ENCODE measurements around the gene ADAM12. TPM values are rescaled to one million over a fixed set of nuclear protein-coding genes. Genes with fewer than 3 reads are reported as not detected.

The ADAM12 gene
- total and polyA plus RNA-seq, 2 of the 13 experiments (the other 11 are each of a cell fraction or from before 2014, with no cell fraction given): not detected

DNA sequence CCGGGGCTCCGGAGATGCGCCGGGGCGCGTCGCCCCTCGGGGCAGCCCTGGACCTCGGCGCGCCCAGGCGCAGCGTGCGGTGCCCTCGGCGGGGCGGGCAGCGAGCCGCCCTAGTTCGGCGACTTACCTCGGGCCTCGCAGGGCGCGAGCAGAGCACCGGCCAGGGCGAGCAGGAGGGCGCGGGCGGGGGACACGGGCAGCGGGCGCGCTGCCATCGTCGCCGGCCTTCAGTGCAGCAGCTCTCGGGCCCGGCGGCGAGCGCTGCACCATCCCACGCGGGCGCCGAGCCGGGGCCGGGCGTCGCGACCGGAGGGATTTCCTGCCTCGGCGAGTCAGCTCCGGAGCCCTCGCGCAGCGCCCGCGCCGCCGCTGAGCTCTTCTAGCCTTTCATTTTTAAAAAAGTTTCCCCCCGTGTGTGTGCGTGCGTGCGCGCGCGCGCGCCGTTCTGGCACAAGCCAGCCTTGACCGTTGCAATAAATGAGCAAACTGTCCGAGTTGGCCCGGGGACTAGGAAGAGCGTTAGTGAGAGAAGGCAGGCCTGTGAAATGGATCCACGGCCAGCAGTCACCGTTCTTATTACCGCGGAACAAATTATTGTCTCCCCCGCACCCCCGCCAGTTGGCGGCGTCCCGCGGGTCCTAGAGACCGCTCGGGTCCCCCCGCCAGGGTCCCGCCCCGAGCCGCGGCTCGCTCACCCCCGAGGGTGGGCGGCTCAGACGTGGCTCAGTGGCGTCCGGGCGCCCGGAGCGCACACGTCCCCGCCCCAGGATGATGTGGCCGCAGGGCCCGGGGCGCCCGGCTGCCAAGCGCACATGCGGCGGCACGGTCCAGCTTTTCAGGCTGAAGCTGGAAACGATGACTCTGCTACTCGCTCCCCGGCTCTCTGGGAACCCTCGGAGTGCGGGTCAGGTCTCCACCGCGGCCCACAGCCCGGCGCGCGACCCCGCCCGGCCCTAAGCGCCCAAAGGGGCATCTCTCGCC is at the start of gene ADAM12 (continued):
- TF ChIP-seq, protein P1, sequence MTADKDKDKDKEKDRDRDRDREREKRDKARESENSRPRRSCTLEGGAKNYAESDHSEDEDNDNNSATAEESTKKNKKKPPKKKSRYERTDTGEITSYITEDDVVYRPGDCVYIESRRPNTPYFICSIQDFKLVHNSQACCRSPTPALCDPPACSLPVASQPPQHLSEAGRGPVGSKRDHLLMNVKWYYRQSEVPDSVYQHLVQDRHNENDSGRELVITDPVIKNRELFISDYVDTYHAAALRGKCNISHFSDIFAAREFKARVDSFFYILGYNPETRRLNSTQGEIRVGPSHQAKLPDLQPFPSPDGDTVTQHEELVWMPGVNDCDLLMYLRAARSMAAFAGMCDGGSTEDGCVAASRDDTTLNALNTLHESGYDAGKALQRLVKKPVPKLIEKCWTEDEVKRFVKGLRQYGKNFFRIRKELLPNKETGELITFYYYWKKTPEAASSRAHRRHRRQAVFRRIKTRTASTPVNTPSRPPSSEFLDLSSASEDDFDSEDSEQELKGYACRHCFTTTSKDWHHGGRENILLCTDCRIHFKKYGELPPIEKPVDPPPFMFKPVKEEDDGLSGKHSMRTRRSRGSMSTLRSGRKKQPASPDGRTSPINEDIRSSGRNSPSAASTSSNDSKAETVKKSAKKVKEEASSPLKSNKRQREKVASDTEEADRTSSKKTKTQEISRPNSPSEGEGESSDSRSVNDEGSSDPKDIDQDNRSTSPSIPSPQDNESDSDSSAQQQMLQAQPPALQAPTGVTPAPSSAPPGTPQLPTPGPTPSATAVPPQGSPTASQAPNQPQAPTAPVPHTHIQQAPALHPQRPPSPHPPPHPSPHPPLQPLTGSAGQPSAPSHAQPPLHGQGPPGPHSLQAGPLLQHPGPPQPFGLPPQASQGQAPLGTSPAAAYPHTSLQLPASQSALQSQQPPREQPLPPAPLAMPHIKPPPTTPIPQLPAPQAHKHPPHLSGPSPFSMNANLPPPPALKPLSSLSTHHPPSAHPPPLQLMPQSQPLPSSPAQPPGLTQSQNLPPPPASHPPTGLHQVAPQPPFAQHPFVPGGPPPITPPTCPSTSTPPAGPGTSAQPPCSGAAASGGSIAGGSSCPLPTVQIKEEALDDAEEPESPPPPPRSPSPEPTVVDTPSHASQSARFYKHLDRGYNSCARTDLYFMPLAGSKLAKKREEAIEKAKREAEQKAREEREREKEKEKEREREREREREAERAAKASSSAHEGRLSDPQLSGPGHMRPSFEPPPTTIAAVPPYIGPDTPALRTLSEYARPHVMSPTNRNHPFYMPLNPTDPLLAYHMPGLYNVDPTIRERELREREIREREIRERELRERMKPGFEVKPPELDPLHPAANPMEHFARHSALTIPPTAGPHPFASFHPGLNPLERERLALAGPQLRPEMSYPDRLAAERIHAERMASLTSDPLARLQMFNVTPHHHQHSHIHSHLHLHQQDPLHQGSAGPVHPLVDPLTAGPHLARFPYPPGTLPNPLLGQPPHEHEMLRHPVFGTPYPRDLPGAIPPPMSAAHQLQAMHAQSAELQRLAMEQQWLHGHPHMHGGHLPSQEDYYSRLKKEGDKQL (CRISPR knock-in tag; IDR thresholded peaks at IDR 0.05; ENCODE audit: low read depth): no peak

DNA sequence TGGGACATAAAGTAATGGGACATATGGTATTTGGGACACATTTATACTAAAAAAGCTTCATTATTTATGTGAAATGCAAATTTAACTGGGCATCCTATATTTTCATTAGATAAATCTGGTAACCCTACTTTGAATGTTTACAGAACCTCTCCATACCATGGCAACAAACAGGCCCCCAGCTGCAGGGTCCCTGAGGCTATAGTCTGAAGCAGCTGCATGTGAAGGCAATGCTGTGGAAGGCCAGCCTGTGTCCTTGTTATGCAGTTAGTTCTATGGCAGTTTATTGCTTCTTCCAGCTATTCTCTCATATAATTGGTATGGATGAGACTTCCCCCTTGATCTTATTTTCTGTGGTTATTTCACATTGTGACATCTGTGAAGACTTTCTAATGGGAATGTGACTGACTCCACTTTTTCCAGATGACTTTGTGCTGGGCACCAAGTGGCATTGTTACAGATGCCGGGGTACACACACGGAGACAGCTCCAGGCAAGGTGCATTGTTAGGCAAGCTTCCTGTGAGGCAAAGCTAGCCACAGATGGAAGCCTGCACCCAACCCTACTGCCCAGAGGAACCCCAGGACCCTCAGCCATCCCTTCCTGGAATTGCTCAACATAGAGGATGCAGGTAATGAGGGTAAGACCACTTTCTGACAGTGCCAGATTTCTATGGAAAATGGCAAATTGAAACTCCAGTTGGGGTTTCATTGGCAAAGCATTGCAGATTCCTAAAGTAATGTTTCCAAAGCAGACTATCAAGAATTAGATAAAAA is 49.5 kb upstream of the ADAM12 start:
- Histone ChIP-seq H3K4me1 (ENCODE audit: insufficient read depth, low read length) (no peaks in the 10 kb centered on the region), H4K20me1 (ENCODE audit: insufficient read depth, low read length) (no peaks in the 10 kb centered on the region), H3K27me3 (ENCODE audit: control insufficient read depth in 1 of 2, insufficient read depth in 2 of 2, low read length in 2 of 2) (no peaks in the 10 kb centered on the region), H3K27ac (ENCODE audit: extremely low read length, insufficient read depth, low read length) (no peak overlapping the region), H3K36me3 (replicated peaks in 1 of 2; ENCODE audit: control insufficient read depth in 1 of 2, insufficient read depth in 2 of 2, low read length in 2 of 2) (no peaks in the 10 kb centered on the region), H3K4me3 (replicated peaks in 1 of 3; ENCODE audit: insufficient read depth in 1 of 3, low read depth in 2 of 3, low read length in 3 of 3) (no peak overlapping the region), H3K79me2 (ENCODE audit: insufficient read depth, low read length) (no peaks in the 10 kb centered on the region), H3K4me2 (ENCODE audit: low read depth, low read length) (no peak overlapping the region), H2AFZ (ENCODE audit: low read length) (no peak overlapping the region), H3K9ac (ENCODE audit: insufficient read depth, low read depth, low read length) (no peak overlapping the region), H3K9me3 (ENCODE audit: low read length) (no peaks in the 10 kb centered on the region)
- WGBS (ENCODE audit: low lambda C conversion rate): 0% methylated on average over 2 of the region's 2 CpGs
- ChIA-PET POLR2A (no interaction called here), CTCF (ENCODE audit: low intra/inter-chr PET ratio, low total read pairs) (no interaction called here)
- no peak for DNase-seq (ENCODE audit: low spot score)
- in situ Hi-C loops (cut with HindIII; ENCODE audit: extremely low pct_ligation_motif_present, low pct_unique_long_range_greater_than_20kb): no loop called here
- no peak for ATAC-seq
- no TSS peak for BruUV-seq (replicated peaks)
- TF ChIP-seq ZFP1 (CRISPR knock-in tag; IDR thresholded peaks at IDR 0.05): no peak
- no peak for TF ChIP-seq KDM1A (CRISPR knock-in tag; IDR thresholded peaks at IDR 0.05)
- TF ChIP-seq, protein P2, sequence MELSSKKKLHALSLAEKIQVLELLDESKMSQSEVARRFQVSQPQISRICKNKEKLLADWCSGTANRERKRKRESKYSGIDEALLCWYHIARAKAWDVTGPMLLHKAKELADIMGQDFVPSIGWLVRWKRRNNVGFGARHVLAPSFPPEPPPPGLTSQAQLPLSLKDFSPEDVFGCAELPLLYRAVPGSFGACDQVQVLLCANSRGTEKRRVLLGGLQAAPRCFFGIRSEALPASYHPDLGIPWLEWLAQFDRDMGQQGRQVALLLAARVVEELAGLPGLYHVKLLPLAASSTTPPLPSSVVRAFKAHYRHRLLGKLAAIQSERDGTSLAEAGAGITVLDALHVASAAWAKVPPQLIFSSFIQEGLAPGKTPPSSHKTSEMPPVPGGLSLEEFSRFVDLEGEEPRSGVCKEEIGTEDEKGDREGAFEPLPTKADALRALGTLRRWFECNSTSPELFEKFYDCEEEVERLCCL (CRISPR knock-in tag; IDR thresholded peaks at IDR 0.05; ENCODE audit: borderline replicate concordance): no peak
- FAIRE-seq: no peak
- intact Hi-C loops (cut with micrococcal nuclease; ENCODE audit: unreplicated experiment): no loop called here
